Astrocyte of the cerebellum (primary cell): ENCODE results near the gene CKS1B.
"Not testable (repeated sequence)": the region's sequence is repeated elsewhere in the genome, so short reads cannot be mapped to it uniquely, and the experiment has no call there.

Source experiments
- DNase-seq: peaks from one replicate; pipeline ENCODE4 v3.0.0-alpha.2; 2011; ENCODE audit warnings: low read depth
- H3K4me3 ChIP-seq: 2 replicates; pipeline ENCODE4 v1.5.1; 2011; ENCODE audit warnings: mild to moderate bottlenecking, low read depth, low read length, moderate library complexity
- in situ Hi-C: cut with HindIII; loops from 2 replicates; pipeline ENCODE4 v1.10.0; 2017; ENCODE audit warnings: low sequenced_read_pairs
- TF ChIP-seq, protein P1 (sequence below): IDR thresholded peaks from 2 replicates; pipeline ENCODE4 v1.5.1; 2012; ENCODE audit warnings: low read length, low read depth, moderate library complexity, mild to moderate bottlenecking; ENCODE audit errors: missing control alignments

CKS1B gene

DNA sequence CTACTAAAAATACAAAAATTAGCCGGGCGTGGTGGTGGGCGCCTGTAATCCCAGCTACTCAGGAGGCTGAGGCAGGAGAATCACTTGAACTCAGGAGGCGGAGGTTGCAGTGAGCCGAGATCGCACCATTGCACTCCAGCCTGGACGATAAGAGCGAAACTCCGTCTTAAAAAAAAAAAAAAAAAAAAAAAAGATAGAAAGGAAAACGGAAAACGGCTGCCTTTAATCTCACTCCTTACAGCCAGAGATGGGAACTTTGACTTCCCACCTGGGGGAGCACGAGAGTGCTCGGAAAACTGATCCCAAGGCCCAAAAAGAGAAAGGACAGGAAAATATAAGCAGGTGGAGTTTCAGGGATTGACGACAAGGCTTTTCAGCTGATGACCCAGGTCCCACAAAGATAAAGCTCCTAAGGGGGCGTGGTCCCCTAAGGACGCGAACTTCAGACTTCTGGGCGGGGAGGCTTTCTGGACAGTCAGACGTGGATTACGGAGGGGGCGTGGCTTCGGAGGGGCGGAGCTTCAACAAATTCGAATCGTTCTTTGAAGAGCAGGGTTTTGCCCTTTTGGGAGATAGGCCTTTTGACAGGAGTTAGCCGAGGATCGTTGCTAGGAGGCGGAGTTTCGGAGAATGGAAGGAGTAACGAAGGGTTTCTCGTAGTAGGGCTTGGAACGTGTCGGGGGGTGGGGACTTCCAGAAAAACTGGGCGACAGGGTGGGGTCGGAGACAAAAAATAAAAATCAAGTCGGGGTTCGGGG lies 958 bp upstream of the CKS1B start:
- TF ChIP-seq, protein P1, sequence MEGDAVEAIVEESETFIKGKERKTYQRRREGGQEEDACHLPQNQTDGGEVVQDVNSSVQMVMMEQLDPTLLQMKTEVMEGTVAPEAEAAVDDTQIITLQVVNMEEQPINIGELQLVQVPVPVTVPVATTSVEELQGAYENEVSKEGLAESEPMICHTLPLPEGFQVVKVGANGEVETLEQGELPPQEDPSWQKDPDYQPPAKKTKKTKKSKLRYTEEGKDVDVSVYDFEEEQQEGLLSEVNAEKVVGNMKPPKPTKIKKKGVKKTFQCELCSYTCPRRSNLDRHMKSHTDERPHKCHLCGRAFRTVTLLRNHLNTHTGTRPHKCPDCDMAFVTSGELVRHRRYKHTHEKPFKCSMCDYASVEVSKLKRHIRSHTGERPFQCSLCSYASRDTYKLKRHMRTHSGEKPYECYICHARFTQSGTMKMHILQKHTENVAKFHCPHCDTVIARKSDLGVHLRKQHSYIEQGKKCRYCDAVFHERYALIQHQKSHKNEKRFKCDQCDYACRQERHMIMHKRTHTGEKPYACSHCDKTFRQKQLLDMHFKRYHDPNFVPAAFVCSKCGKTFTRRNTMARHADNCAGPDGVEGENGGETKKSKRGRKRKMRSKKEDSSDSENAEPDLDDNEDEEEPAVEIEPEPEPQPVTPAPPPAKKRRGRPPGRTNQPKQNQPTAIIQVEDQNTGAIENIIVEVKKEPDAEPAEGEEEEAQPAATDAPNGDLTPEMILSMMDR: peak; percentile 19
- in situ Hi-C loops: no loop called here
- peak overlapping the region; percentile 55 for H3K4me3 ChIP-seq
- peak; percentile 92 for DNase-seq

DNA sequence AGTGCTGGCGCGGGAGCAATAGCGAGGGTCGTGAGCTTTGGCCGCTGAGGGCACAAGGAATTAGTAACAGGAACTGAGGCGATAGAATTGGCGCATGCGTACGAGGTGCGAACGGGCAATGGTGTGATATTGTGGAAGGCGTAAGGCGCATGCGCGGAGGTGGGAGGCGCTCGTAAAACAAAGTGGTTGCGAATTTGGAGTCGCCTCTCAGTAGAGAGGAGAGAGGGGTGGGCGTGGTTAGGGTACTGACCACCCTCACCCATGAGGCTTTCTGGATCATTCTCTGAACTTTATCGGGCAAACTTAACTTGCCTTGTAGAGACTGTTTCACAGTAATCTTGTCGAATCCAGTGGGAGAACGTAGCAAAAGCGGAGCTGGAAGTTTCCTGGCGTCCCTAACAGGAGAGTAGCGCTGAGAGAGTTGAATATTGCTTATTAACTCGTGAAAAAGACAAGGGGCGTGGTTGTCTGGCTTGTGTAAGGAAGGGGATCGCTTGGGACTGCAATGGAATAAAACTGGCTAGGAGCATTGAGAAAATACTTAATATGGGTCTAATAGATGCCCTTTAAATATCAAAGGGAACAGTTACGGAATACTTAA lies 427 bp downstream of the CKS1B start:
- H3K4me3 ChIP-seq: peak overlapping the region; percentile 55
- in situ Hi-C loops: no loop called here
- peak; percentile 90 for DNase-seq
- TF ChIP-seq, protein P1: no peak

DNA sequence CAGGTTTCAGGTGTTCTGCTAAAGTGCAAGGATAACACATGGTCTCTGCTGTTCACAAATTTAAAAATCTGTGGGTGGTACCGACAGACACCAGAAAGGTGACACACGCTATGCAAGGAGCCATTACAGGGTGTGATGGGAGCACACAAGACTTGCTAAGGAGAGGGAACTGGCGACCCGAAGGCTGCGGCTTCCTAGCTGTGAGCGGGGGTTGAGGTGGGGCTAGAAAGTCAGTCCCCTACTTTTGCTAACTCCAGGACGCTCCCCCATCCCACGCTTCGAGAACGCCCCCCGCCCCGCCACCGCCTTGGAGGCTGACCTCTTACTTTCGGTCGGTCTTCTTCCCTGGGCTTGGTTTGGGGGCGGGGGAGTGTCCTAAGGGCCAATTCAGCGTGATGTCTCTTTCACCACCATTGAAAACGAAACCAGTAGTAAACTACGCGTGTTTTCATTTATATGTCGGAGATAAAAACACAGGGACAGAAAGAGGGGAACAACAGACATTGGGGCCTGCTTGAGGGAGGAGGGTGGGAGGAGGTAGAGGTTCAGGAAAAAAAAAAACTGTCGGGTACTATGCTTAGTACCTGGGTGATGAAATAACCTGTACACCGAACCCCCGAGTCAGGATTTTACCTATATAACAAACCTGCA lies 1.1 kb downstream of the CKS1B start:
- no peak for DNase-seq
- TF ChIP-seq, protein P1: no peak
- in situ Hi-C loops: no loop called here
- peak overlapping the region; percentile 55 for H3K4me3 ChIP-seq

DNA sequence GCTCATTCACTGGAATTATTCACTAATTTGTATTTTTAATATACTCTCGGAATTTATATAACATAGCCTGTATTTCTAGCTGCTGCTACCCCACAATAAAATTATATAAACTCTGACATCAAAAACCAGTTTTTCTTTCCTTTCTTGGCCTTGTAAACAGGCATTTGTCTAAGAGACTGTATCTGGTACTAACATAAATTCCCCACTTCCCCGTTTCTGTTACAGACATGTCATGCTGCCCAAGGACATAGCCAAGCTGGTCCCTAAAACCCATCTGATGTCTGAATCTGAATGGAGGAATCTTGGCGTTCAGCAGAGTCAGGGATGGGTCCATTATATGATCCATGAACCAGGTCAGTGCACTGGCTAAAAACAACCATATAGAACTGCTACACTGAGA lies 3.3 kb downstream of the CKS1B start:
- DNase-seq, H3K4me3 ChIP-seq, in situ Hi-C loops: not testable (repeated sequence)

DNA sequence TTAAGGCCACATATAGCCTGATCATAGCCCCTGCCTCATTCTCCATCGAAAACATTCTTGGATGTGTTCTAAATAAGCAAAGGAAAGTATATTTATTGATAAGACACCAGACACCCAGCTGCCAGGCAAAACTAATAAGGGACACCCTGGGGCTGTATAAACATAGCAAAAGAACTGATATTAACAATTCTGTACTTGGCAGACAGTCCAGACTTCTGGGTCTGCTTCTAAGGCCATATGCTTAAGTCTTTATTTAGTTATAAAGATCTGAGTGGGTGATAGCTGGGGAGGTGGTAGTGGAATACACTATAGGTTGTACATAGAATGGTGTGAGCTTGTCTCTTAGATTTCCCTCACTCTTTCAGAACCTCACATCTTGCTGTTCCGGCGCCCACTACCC lies 3.9 kb downstream of the CKS1B start:
- H3K4me3 ChIP-seq: no peak overlapping the region
- TF ChIP-seq, protein P1: no peak

DNA sequence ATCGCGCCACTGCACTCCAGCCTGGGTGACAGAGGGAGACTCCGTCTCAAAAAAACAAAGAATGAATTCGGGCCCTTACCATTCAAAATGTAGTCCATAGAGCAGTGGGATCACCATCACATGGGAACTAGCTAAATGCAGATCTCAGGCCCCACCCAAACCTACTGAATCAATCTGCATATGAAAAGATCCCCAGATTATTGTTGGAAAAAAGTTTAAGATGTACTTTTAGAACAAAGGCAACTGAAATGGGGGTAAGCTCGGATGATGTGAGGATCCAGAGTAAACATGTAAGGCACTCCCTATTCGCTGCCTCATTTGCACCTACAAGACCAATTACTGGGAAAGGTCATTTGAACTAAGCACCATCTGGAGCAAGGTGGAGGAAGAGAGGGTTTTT lies 7.9 kb downstream of the CKS1B start:
- H3K4me3 ChIP-seq: peak overlapping the region; percentile 76
- TF ChIP-seq, protein P1: no peak

More for the DNA sequence above, 3.9 kb downstream of the CKS1B start:
- in situ Hi-C loops: no loop called here
- no peak for DNase-seq

More for the DNA sequence above, 7.9 kb downstream of the CKS1B start:
- in situ Hi-C loops: no loop called here
- no peak for DNase-seq
